RWPE2 (cell line): ENCODE data around the gene SMAD3.

ENCODE experiments used
- ATAC-seq: fragments of 200-7000 bp; cut with Tn5 transposase; 3 replicates; pipeline ENCODE4 v1.9.1; 2021; ENCODE audit warnings: low read depth
- DNase-seq: peaks from one replicate; pipeline ENCODE4 v3.0.0-alpha.2; 2020; ENCODE audit warnings: low spot score
- H3K27ac ChIP-seq: fragments of 450-650 bp; 2 replicates; pipeline ENCODE4 v1.5.1; 2017; ENCODE audit warnings: mild to moderate bottlenecking; ENCODE audit not compliant: poor library complexity, severe bottlenecking
- H3K27me3 ChIP-seq: fragments of 250-450 bp; sonication (Bioruptor Pico); 2 replicates; pipeline ENCODE4 v1.5.1; 2021; ENCODE audit warnings: mild to moderate bottlenecking, moderate library complexity; ENCODE audit not compliant: insufficient read depth, poor library complexity, severe bottlenecking
- H3K36me3 ChIP-seq: fragments of 250-450 bp; sonication (Bioruptor Pico); 2 replicates; pipeline ENCODE4 v1.5.1; 2020; ENCODE audit warnings: low read depth, mild to moderate bottlenecking, moderate library complexity
- H3K4me1 ChIP-seq: fragments of 250-450 bp; sonication (Bioruptor Pico); 2 replicates; pipeline ENCODE4 v1.5.1; 2021; ENCODE audit warnings: mild to moderate bottlenecking, moderate library complexity; ENCODE audit not compliant: insufficient read depth, poor library complexity, severe bottlenecking
- H3K4me3 ChIP-seq: fragments of 250-450 bp; sonication (Bioruptor Pico); 2 replicates; pipeline ENCODE4 v1.5.1; 2021; ENCODE audit warnings: mild to moderate bottlenecking, moderate library complexity; ENCODE audit not compliant: severe bottlenecking
- H3K9me3 ChIP-seq: fragments of 250-450 bp; sonication (Bioruptor Pico); 2 replicates; pipeline ENCODE4 v1.5.1; 2021; ENCODE audit warnings: mild to moderate bottlenecking, moderate library complexity; ENCODE audit not compliant: severe bottlenecking
- CTCF ChIP-seq: fragments of 450-650 bp; IDR thresholded peaks from one replicate; pipeline ENCODE4 v1.5.1; 2017; ENCODE audit warnings: mild to moderate bottlenecking, moderate library complexity; ENCODE audit not compliant: poor library complexity, severe bottlenecking

Gene SMAD3

DNA sequence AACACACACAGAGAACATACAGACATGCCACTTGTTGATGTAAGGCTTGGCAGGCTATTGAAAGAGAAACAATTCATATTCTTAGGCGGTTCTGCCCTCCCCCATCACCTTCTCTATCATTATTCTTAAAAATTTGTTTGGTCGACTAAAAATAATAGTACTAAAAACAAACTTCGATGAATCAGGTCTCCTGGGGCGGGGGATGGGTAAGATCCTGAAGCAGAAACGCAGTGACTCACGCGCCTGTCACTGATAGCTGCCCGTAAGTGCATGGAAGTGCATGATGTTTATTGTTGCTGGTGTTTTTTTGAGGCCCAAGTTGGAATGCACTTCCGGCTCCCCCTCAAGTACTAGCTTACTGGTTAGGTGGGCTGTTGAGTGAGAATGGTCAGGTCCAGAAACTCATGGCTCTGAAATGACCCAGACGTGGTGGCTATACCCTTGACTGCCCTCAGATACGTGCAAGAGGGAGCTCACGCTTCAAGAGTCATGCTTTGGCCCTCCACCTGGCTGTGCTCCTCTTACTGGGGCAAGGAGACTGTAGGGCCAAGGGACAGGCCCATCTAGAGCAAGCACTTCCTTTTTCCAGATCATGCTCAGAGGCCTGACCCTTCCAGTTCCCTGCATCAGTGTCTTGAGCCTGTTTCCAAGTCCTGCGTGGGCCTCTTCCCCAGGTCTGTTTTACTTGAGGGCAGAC lies 10.9 kb downstream of the SMAD3 start:
- peaks cover 86% of the 10 kb centered on the region for H3K36me3 ChIP-seq
- no peaks in the 10 kb centered on the region for H3K27me3 ChIP-seq
- ATAC-seq (peak; percentile 74), DNase-seq (peak; percentile 95)
- no peak for TF ChIP-seq CTCF
- peak overlapping the region; percentile 54 for H3K27ac ChIP-seq
- peaks cover 86% of the 10 kb centered on the region for H3K4me1 ChIP-seq
- no peaks in the 10 kb centered on the region for H3K9me3 ChIP-seq
- no peak overlapping the region for H3K4me3 ChIP-seq

GRCh38 chr15:67077641-67078215 lies 12.3 kb downstream of the SMAD3 start:
- Histone ChIP-seq H3K4me1 (peaks cover 89% of the 10 kb centered on the region), H3K9me3 (no peaks in the 10 kb centered on the region), H3K36me3 (peaks cover 80% of the 10 kb centered on the region), H3K4me3 (no peak overlapping the region), H3K27me3 (no peaks in the 10 kb centered on the region), H3K27ac (peak overlapping the region; percentile 54)
- no peak for DNase-seq
- TF ChIP-seq CTCF = no peak
- ATAC-seq = no peak

- no peak for DNase-seq
These were observed 14.0 kb downstream of the SMAD3 start for GRCh38 chr15:67079361-67079760.

GRCh38 chr15:67080118-67080899 lies 14.9 kb downstream of the SMAD3 start:
- DNase-seq = no peak
- H3K4me3 ChIP-seq = no peak overlapping the region
- peak overlapping the region; percentile 27 for H3K27ac ChIP-seq
- ATAC-seq = peak; percentile 30; the same call in 2 of the 3 replicates
- H3K27me3 ChIP-seq = no peaks in the 10 kb centered on the region
- TF ChIP-seq CTCF = no peak
- H3K36me3 ChIP-seq = peaks cover 65% of the 10 kb centered on the region
- H3K4me1 ChIP-seq = peaks cover 76% of the 10 kb centered on the region
- H3K9me3 ChIP-seq = no peaks in the 10 kb centered on the region

More at GRCh38 chr15:67079361-67079760, 14.0 kb downstream of the SMAD3 start:
- H3K36me3 ChIP-seq = peaks cover 66% of the 10 kb centered on the region
- H3K9me3 ChIP-seq = no peaks in the 10 kb centered on the region
- H3K4me3 ChIP-seq = no peak overlapping the region
- TF ChIP-seq CTCF = no peak
- H3K27ac ChIP-seq = no peak overlapping the region
- H3K4me1 ChIP-seq = peaks cover 76% of the 10 kb centered on the region
- 0 out of 3 replicates have a peak, but pooled peaks have one; percentile 4 for ATAC-seq
- H3K27me3 ChIP-seq = no peaks in the 10 kb centered on the region
